GM10266 (cell line): ENCODE measurements around the gene ACVR1.

Experiments
- DNase-seq: peaks from one replicate; pipeline ENCODE4 v3.0.0; 2012; ENCODE audit errors: extremely low spot score
- TF ChIP-seq, protein P1 (sequence below): IDR thresholded peaks from 2 replicates; pipeline ENCODE4 v1.5.1; 2012; ENCODE audit warnings: mild to moderate bottlenecking, low read depth; ENCODE audit not compliant: control insufficient read depth, insufficient read depth; ENCODE audit errors: missing control alignments

Gene ACVR1

GRCh38 chr2:157741819-157742484 is 134.2 kb downstream of the ACVR1 start:
- TF ChIP-seq, protein P1, sequence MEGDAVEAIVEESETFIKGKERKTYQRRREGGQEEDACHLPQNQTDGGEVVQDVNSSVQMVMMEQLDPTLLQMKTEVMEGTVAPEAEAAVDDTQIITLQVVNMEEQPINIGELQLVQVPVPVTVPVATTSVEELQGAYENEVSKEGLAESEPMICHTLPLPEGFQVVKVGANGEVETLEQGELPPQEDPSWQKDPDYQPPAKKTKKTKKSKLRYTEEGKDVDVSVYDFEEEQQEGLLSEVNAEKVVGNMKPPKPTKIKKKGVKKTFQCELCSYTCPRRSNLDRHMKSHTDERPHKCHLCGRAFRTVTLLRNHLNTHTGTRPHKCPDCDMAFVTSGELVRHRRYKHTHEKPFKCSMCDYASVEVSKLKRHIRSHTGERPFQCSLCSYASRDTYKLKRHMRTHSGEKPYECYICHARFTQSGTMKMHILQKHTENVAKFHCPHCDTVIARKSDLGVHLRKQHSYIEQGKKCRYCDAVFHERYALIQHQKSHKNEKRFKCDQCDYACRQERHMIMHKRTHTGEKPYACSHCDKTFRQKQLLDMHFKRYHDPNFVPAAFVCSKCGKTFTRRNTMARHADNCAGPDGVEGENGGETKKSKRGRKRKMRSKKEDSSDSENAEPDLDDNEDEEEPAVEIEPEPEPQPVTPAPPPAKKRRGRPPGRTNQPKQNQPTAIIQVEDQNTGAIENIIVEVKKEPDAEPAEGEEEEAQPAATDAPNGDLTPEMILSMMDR, result no peak
- no peak for DNase-seq

GRCh38 chr2:157737656-157738055 is 138.5 kb downstream of the ACVR1 start:
- DNase-seq, result no peak
- TF ChIP-seq, protein P1, result no peak

- no peak for DNase-seq
- TF ChIP-seq, protein P1, result no peak
Observed at GRCh38 chr2:157735532-157735931, 140.6 kb downstream of the ACVR1 start.

DNA sequence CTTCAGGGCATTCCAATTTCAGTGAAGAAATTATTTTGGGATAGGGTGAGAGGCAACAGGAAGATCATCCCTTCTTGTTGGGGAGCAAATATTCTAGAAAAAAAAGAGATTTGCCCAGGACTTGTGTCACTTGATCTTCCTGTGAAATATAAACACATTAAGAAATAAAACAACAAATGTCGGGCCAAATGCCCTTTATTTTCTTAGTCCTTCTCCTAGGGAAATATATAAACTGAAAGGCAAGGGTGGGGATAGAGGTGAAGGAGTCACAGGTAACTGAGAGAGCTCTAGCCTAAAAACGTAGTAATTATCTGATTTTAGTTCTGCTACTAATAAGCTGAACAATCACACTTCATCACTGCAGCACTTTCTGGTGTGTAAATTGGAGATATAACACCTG is 142.9 kb downstream of the ACVR1 start:
- DNase-seq, result no peak
- TF ChIP-seq, protein P1, result no peak

- DNase-seq, result no peak
- TF ChIP-seq, protein P1, result no peak
Observed at GRCh38 chr2:157732596-157732995, 143.5 kb downstream of the ACVR1 start.

- DNase-seq, result no peak
- TF ChIP-seq, protein P1, result no peak
Observed at GRCh38 chr2:157727693-157728092, 148.4 kb downstream of the ACVR1 start.

GRCh38 chr2:157726946-157727345 is 149.2 kb downstream of the ACVR1 start:
- no peak for DNase-seq
- TF ChIP-seq, protein P1, result no peak
